GM12878 (cell line): Measurements from ENCODE around the gene TEX264. TPM values are rescaled to one million over a fixed set of nuclear protein-coding genes. Genes with fewer than 3 reads are reported as not detected.

Experiments
- ATAC-seq: fragments of 200-7000 bp; cut with Tn5 transposase; 3 replicates; pipeline ENCODE4 v1.9.1; 2020; ENCODE audit warnings: mild to moderate bottlenecking, moderate library complexity
- BruUV-seq: library from RNA; stranded (reverse); fragments of 400-500 nt; replicated peaks from 2 replicates; lab custom pipeline; 2021; lab: Mats Ljungman, UMichigan
- CTCF ChIA-PET: fragments of 300-600 bp; sonication (Branson Sonifier 250); formaldehyde crosslinking; extraction: SDS; loops from one replicate; lab custom pipeline; 2021; ENCODE audit warnings: inconsistent platforms; lab: Yijun Ruan, JAX
- POLR2A ChIA-PET: fragments of 350-600 bp; formaldehyde crosslinking; extraction: SDS; loops from one replicate; lab custom pipeline; 2021; ENCODE audit warnings: inconsistent platforms; lab: Charles Lee
- RAD21 ChIA-PET: fragments of 300-600 bp; sonication (Branson Sonifier 250); formaldehyde crosslinking; loops from one replicate; lab custom pipeline; 2023; ENCODE audit warnings: antibody characterized with exemption; ENCODE audit not compliant: unreplicated experiment; lab: Charles Lee
- SMC1A ChIA-PET: fragments of 300-600 bp; sonication (Branson Sonifier 250); formaldehyde crosslinking; loops from one replicate; lab custom pipeline; 2023; ENCODE audit not compliant: unreplicated experiment, uncharacterized antibody; lab: Charles Lee
- DNase-seq: peaks from one replicate; pipeline ENCODE4 v3.0.0-alpha.2; 2011; ENCODE audit warnings: low read depth, low spot score
- FAIRE-seq: peaks from 3 replicates; lab custom pipeline; 2011; peaks lifted over from hg19 to GRCh38; lab: Jason Lieb, UNC
- H2AFZ ChIP-seq: 2 replicates; pipeline ENCODE4 v1.6.0; 2011; ENCODE audit warnings: low read depth, low read length, control low read depth; ENCODE audit not compliant: control insufficient read depth
- H3K27ac ChIP-seq: 2 replicates; pipeline ENCODE4 v1.5.1; 2011; ENCODE audit warnings: control low read depth; ENCODE audit not compliant: control insufficient read depth, insufficient read depth
- H3K27me3 ChIP-seq, 2 experiments: replicated peaks in 1 of 2; 2 replicates each; pipeline versions ENCODE4 v1.6.0 to v1.6.1; 2011; ENCODE audit warnings: low read length in 1 of 2; ENCODE audit not compliant: control insufficient read depth in 2 of 2, insufficient read depth in 2 of 2
- H3K36me3 ChIP-seq, 2 experiments: 2 replicates each; pipeline ENCODE4 v1.5.1; 2011; ENCODE audit warnings: low read length in 1 of 2; ENCODE audit not compliant: control insufficient read depth in 2 of 2, insufficient read depth in 2 of 2
- H3K4me1 ChIP-seq: 2 replicates; pipeline ENCODE4 v1.6.1; 2011; ENCODE audit warnings: mild to moderate bottlenecking, low read length, moderate library complexity, mixed read lengths; ENCODE audit not compliant: control insufficient read depth, insufficient read depth
- H3K4me2 ChIP-seq: 2 replicates; pipeline ENCODE4 v1.6.0; 2011; ENCODE audit warnings: control low read depth; ENCODE audit not compliant: control insufficient read depth, insufficient read depth
- H3K4me3 ChIP-seq: fragments of 200-600 bp; sonication (generic); 2 replicates; pipeline ENCODE4 v1.5.1; 2016
- H3K79me2 ChIP-seq: 2 replicates; pipeline ENCODE4 v1.6.0; 2011; ENCODE audit warnings: low read length; ENCODE audit not compliant: control insufficient read depth, insufficient read depth
- H3K9ac ChIP-seq: 2 replicates; pipeline ENCODE4 v1.8.0; 2011; ENCODE audit warnings: low read length, control low read depth, mixed read lengths; ENCODE audit not compliant: control insufficient read depth, insufficient read depth
- H3K9me3 ChIP-seq: replicated peaks from 3 replicates; pipeline ENCODE4 v1.5.1; 2011; ENCODE audit warnings: mild to moderate bottlenecking, low read length; ENCODE audit not compliant: control insufficient read depth, insufficient read depth
- H4K20me1 ChIP-seq: 2 replicates; pipeline ENCODE4 v1.6.0; 2011; ENCODE audit not compliant: control insufficient read depth, insufficient read depth
- CREM ChIP-seq: IDR thresholded peaks from 2 replicates; pipeline ENCODE4 v1.6.1; 2014; ENCODE audit warnings: antibody characterized with exemption, low read depth
- HCFC1 ChIP-seq: fragments of 150-350 bp; IDR thresholded peaks from 2 replicates; pipeline ENCODE4 v1.6.1; 2014; ENCODE audit warnings: low read length
- SREBF2 ChIP-seq: IDR thresholded peaks from 2 replicates; pipeline ENCODE4 v1.6.1; 2012; ENCODE audit warnings: mild to moderate bottlenecking, low read length
- SUPT20H ChIP-seq: IDR thresholded peaks from 2 replicates; pipeline ENCODE4 v1.6.1; 2011; ENCODE audit warnings: low read depth, mild to moderate bottlenecking, low read length, moderate library complexity, borderline replicate concordance; ENCODE audit not compliant: control insufficient read depth
- ZNF217 ChIP-seq: fragments of 450-650 bp; IDR thresholded peaks from 2 replicates; pipeline ENCODE4 v1.6.1; 2017; ENCODE audit warnings: antibody characterized with exemption, mild to moderate bottlenecking
- WGBS: methylation state at CpG from one replicate; pipeline ENCODE4 v1.1.6; 2016; ENCODE audit warnings: low lambda C conversion rate; ENCODE audit not compliant: insufficient replicate concordance, insufficient coverage; ENCODE audit errors: missing lambda C conversion rate; 5-methylcytosine and 5-hydroxymethylcytosine counted together
- in situ Hi-C: fragments of 300-500 bp; cut with MboI; formaldehyde crosslinking; loops from 9 replicates; pipeline ENCODE4 v1.14.3; 2018; ENCODE audit warnings: mixed read lengths
- intact Hi-C: fragments of 100-400 bp; cut with micrococcal nuclease; formaldehyde crosslinking; loops from one replicate; pipeline ENCODE4 v1.14.2; 2022; ENCODE audit not compliant: unreplicated experiment
- polyA plus RNA-seq, 11 experiments: library from polyadenylated mRNA; depleted of rRNA in 4 of 11; unstranded in 6 of 11; stranded (reverse) in 5 of 11; fragments of >200 nt; fragmentation: Nextera tagmentation in 4 of 11; fragmentation: Illumina TruSeq in 1 of 11; extraction: Ambion mirVana in 4 of 11; extraction: Trizol in 1 of 11; gene quantifications; 1 replicate in 1 of 11; 2 replicates in 10 of 11; pipeline versions ENCODE4 v1.2.1 to v1.2.3, GENCODE V29; 2011 to 2016; ENCODE audit warnings: inconsistent platforms in 2 of 11, missing spikeins in 2 of 11, low read depth in 1 of 11
- total RNA-seq, 4 experiments: library from RNA; depleted of rRNA in 3 of 4; stranded (reverse); fragments of >200 nt in 3 of 4; fragmentation: Illumina TruSeq in 1 of 4; extraction: Trizol in 1 of 4; gene quantifications; 2 replicates each; pipeline versions ENCODE4 v1.2.1 to v1.2.3, GENCODE V29; 2013 to 2021
- TF ChIP-seq, protein P1 (sequence below): IDR thresholded peaks from 2 replicates; pipeline ENCODE4 v1.6.1; 2011; ENCODE audit warnings: low read depth, mild to moderate bottlenecking, low read length, moderate library complexity, borderline replicate concordance; ENCODE audit errors: extremely low read depth

The TEX264 gene
- total and polyA plus RNA-seq, 10 of the 15 experiments (the other 5 are each of a cell fraction or from before 2014, with no cell fraction given), result 3.6 to 63.0 (median 52.4) TPM

DNA sequence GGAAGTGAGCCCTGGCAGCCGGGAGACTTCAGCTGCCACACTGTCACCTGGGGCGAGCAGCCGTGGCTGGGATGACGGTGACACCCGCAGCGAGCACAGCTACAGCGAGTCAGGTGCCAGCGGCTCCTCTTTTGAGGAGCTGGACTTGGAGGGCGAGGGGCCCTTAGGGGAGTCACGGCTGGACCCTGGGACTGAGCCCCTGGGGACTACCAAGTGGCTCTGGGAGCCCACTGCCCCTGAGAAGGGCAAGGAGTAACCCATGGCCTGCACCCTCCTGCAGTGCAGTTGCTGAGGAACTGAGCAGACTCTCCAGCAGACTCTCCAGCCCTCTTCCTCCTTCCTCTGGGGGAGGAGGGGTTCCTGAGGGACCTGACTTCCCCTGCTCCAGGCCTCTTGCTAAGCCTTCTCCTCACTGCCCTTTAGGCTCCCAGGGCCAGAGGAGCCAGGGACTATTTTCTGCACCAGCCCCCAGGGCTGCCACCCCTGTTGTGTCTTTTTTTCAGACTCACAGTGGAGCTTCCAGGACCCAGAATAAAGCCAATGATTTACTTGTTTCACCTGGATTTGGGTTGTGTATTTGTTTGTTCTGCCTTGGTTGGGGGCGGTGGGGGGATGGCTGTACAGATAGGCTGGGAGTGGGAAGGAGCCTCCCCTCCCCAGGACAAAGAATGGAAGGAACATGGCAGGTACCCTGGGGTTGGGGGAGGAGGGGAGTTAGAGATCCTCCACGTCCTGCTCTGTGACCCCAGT, 32.9 kb downstream of the TEX264 start:
- no peaks in the 10 kb centered on the region for H3K79me2 ChIP-seq
- no peak overlapping the region for H3K9ac ChIP-seq
- RAD21 ChIA-PET, result no interaction called here
- H3K36me3 ChIP-seq, result peaks cover 3 to 24% of the 10 kb centered on the region in 2 experiments; a peak in 3 of 4 replicates
- no peak overlapping the region for H2AFZ ChIP-seq
- no peaks in the 10 kb centered on the region for H4K20me1 ChIP-seq
- no peaks in the 10 kb centered on the region for H3K9me3 ChIP-seq
- 85% methylated on average over 12 of the region's 12 CpGs for WGBS
- intact Hi-C loops, result no loop called here
- BruUV-seq, result no TSS peak
- no peaks in the 10 kb centered on the region for H3K4me1 ChIP-seq
- no peak for ATAC-seq
- H3K27ac ChIP-seq, result no peak overlapping the region
- no peak for DNase-seq
- FAIRE-seq, result no peak
- TF ChIP-seq CREM (no peak), ZNF217 (no peak), SUPT20H (no peak), HCFC1 (no peak), SREBF2 (no peak)
- TF ChIP-seq, protein P1, sequence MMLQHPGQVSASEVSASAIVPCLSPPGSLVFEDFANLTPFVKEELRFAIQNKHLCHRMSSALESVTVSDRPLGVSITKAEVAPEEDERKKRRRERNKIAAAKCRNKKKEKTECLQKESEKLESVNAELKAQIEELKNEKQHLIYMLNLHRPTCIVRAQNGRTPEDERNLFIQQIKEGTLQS, result no peak
- TF ChIP-seq, all 136 proteins: peak for 0
- in situ Hi-C loops, result no loop called here
- CTCF ChIA-PET, result interaction anchor here (1.2 kb wide), 1 partner anchor 15 kb away, joined by 7 read pairs; no protein-coding TSS in a partner anchor
- Histone ChIP-seq H3K4me2 (no peak overlapping the region), H3K4me3 (no peak overlapping the region), H3K27me3 (no peaks in the 10 kb centered on the region)
- SMC1A ChIA-PET, result no interaction called here
- POLR2A ChIA-PET, result no interaction called here
